SK-N-SH (cell line): ENCODE data around the gene RUVBL2. TPM values are rescaled to one million over a fixed set of nuclear protein-coding genes. Genes with fewer than 3 reads are reported as not detected.
A peak's percentile ranks its signal among the peaks of the same experiment; 100 is the strongest.

Experiments used
- CTCF ChIA-PET: fragments of 300-600, 350-600 bp; formaldehyde crosslinking; extraction: SDS; loops from one replicate; lab custom pipeline; 2021; lab: Yijun Ruan, JAX
- POLR2A ChIA-PET: fragments of 350-600 bp; sonication (Branson Sonifier 250); formaldehyde crosslinking; extraction: SDS; loops from one replicate; lab custom pipeline; 2020; ENCODE audit warnings: antibody characterized with exemption, inconsistent platforms; lab: Yijun Ruan, JAX
- DNase-seq: peaks from one replicate; pipeline ENCODE4 v3.0.0; 2012
- H2AFZ ChIP-seq: fragments of 200-600 bp; sonication (generic); 2 replicates; pipeline ENCODE4 v1.8.1; 2016; ENCODE audit warnings: antibody characterized with exemption, mild to moderate bottlenecking, low read depth
- H3F3A ChIP-seq: fragments of 200-600 bp; sonication (generic); replicated peaks from 2 replicates; pipeline ENCODE3; 2016; ENCODE audit warnings: antibody characterized with exemption, mild to moderate bottlenecking; ENCODE audit not compliant: insufficient read depth
- H3K27ac ChIP-seq, 2 experiments: fragments of 200-500 bp in 1 of 2; fragments of 200-600 bp in 1 of 2; sonication (Bioruptor generic) in 1 of 2; sonication (generic), shearing (Covaris generic) in 1 of 2; 2 replicates each; pipeline versions ENCODE4 v1.5.1 to v1.6.1; 2014 to 2016; ENCODE audit warnings: low read depth in 2 of 2, inconsistent platforms in 1 of 2, low read length in 1 of 2, mild to moderate bottlenecking in 1 of 2, mixed read lengths in 1 of 2
- H3K27me3 ChIP-seq: fragments of 200-600 bp; sonication (generic), shearing (Covaris generic); 2 replicates; pipeline ENCODE4 v1.6.1; 2016; ENCODE audit warnings: mixed run types; ENCODE audit not compliant: insufficient read depth
- H3K36me3 ChIP-seq, 2 experiments: fragments of 200-500 bp in 1 of 2; fragments of 200-600 bp in 1 of 2; sonication (Bioruptor generic) in 1 of 2; sonication (generic) in 1 of 2; replicated peaks in 1 of 2; 2 replicates each; pipeline versions ENCODE3 to v1.5.1; 2014 to 2016; ENCODE audit warnings: low read length in 1 of 2, mild to moderate bottlenecking in 1 of 2; ENCODE audit not compliant: insufficient read depth in 2 of 2, control insufficient read depth in 1 of 2
- H3K4me1 ChIP-seq, 2 experiments: fragments of 200-500 bp in 1 of 2; fragments of 200-600 bp in 1 of 2; sonication (Bioruptor generic) in 1 of 2; sonication (generic), shearing (Covaris generic) in 1 of 2; 2 replicates each; pipeline versions ENCODE4 v1.5.1 to v1.6.1; 2014 to 2016; ENCODE audit warnings: low read depth in 1 of 2, low read length in 1 of 2, mixed run types in 1 of 2; ENCODE audit not compliant: insufficient read depth in 2 of 2, control insufficient read depth in 1 of 2
- H3K4me2 ChIP-seq: fragments of 200-600 bp; sonication (generic), shearing (Covaris generic); 2 replicates; pipeline ENCODE4 v1.6.1; 2017; ENCODE audit warnings: mixed run types
- H3K4me3 ChIP-seq, 2 experiments: fragments of 200-500 bp in 1 of 2; fragments of 200-600 bp in 1 of 2; sonication (Bioruptor generic) in 1 of 2; sonication (generic), shearing (Covaris generic) in 1 of 2; 2 replicates each; pipeline versions ENCODE4 v1.5.1 to v1.8.1; 2014 to 2016; ENCODE audit warnings: low read depth in 2 of 2, inconsistent platforms in 1 of 2, low read length in 1 of 2, mild to moderate bottlenecking in 1 of 2, mixed read lengths in 1 of 2, moderate library complexity in 1 of 2
- H3K79me2 ChIP-seq: fragments of 200-600 bp; sonication (generic); 2 replicates; pipeline ENCODE4 v1.8.1; 2017; ENCODE audit warnings: mild to moderate bottlenecking; ENCODE audit not compliant: insufficient read depth
- H3K9ac ChIP-seq: fragments of 200-600 bp; sonication (generic); 2 replicates; pipeline ENCODE4 v1.6.1; 2017; ENCODE audit warnings: mixed run types
- H3K9me2 ChIP-seq: fragments of 200-600 bp; sonication (generic); 2 replicates; pipeline ENCODE4 v1.6.1; 2017; ENCODE audit warnings: mixed run types
- H3K9me3 ChIP-seq: fragments of 200-600 bp; sonication (generic); 2 replicates; pipeline ENCODE4 v1.6.1; 2017; ENCODE audit warnings: mixed run types, mild to moderate bottlenecking, moderate library complexity
- H4K20me1 ChIP-seq: fragments of 200-600 bp; sonication (generic); 2 replicates; pipeline ENCODE4 v1.6.1; 2017; ENCODE audit warnings: mild to moderate bottlenecking, mixed run types; ENCODE audit not compliant: insufficient read depth
- FOSL2 ChIP-seq: IDR thresholded peaks from 2 replicates; pipeline ENCODE4 v1.4.0; 2012; ENCODE audit warnings: low read depth, mild to moderate bottlenecking, moderate library complexity, borderline replicate concordance
- GABPA ChIP-seq: IDR thresholded peaks from 2 replicates; pipeline ENCODE4 v1.4.0; 2012; ENCODE audit warnings: low read depth, mild to moderate bottlenecking
- GATA2 ChIP-seq: sonication (generic); formaldehyde crosslinking; IDR thresholded peaks from 2 replicates; pipeline ENCODE4 v1.5.0; 2020; ENCODE audit warnings: mild to moderate bottlenecking, missing genetic modification reagents
- NFIC ChIP-seq: IDR thresholded peaks from 2 replicates; pipeline ENCODE4 v1.4.0; 2012; ENCODE audit warnings: borderline replicate concordance
- POLR2AphosphoS5 ChIP-seq: IDR thresholded peaks from 2 replicates; pipeline ENCODE4 v1.6.1; 2012; ENCODE audit warnings: low read depth, low read length
- RXRA ChIP-seq: IDR thresholded peaks from 2 replicates; pipeline ENCODE4 v1.4.0; 2012; ENCODE audit warnings: low read depth, mild to moderate bottlenecking, borderline replicate concordance
- SIN3A ChIP-seq: IDR thresholded peaks from 2 replicates; pipeline ENCODE4 v1.6.1; 2012; ENCODE audit warnings: low read depth, mild to moderate bottlenecking, low read length, moderate library complexity, borderline replicate concordance
- SMC3 ChIP-seq: IDR thresholded peaks from 2 replicates; pipeline ENCODE4 v1.6.1; 2012; ENCODE audit warnings: low read depth, low read length, improper control_type of control experiment
- TCF12 ChIP-seq: IDR thresholded peaks from 2 replicates; pipeline ENCODE4 v1.4.0; 2012
- WGBS: methylation state at CpG from one replicate; pipeline ENCODE4 v1.1.6; 2017; ENCODE audit warnings: low lambda C conversion rate; 5-methylcytosine and 5-hydroxymethylcytosine counted together
- polyA plus RNA-seq, 3 experiments: library from polyadenylated mRNA; depleted of rRNA; stranded (reverse); fragments of >200 nt; gene quantifications; 2 replicates each; pipeline ENCODE4 v1.2.3, GENCODE V29; 2012
- TF ChIP-seq, protein P1 (sequence below): fragments of 150-350 bp; IDR thresholded peaks from 2 replicates; pipeline ENCODE4 v1.6.1; 2017; ENCODE audit warnings: antibody characterized with exemption, low read length, low read depth, borderline replicate concordance
- TF ChIP-seq, protein P2 (sequence below): IDR thresholded peaks from 2 replicates; pipeline ENCODE4 v1.4.0; 2012; ENCODE audit warnings: low read depth
- TF ChIP-seq, protein P3 (sequence below): IDR thresholded peaks from 2 replicates; pipeline ENCODE4 v1.4.0; 2012; ENCODE audit warnings: low read depth, borderline replicate concordance

RUVBL2 gene
- polyA plus RNA-seq, 1 of the 3 experiments (the other 2 are of a cell fraction), result 459 TPM

DNA sequence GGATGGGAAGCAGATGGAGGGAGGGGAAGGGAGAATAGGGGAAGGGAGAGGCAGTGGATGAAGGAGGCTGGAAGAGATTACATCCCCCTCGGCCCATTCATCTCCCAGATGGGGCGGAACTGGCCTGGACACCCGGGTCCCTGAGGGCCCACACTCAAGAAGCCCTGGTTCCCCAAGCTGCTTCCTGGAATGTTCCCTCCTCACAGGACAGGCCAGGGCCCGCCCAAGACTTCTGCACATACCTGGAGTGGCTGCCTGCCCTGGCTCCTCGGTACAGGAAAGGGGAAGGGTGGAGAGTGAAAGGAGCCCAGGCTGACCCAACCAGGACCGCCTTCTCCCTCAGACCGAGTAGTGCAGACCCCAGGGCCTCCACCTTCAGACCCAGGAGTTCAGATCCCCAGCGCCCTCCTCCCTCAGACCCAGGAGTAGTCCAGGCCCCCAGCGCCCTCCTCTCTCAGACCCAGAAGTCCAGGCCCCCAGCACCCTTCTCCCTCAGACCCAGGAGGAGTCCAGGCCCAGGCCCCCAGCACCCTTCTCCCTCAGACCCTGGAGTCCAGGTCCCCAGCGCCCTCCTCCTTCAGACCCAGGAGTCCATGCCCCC is 70.4 kb downstream of the RUVBL2 start:
- Histone ChIP-seq H3K27ac (no peak overlapping the region), H4K20me1 (no peaks in the 10 kb centered on the region), H3K4me3 (peak overlapping the region; percentile 16 to 30; a peak in 3 of 4 replicates), H3K9me2 (no peaks in the 10 kb centered on the region), H3K27me3 (no peaks in the 10 kb centered on the region), H3K4me1 (peaks cover 0 to 8% of the 10 kb centered on the region in 2 experiments; a peak in 2 of 4 replicates), H3K9me3 (no peaks in the 10 kb centered on the region), H3K9ac (no peak overlapping the region; the same call in 1 of the 2 replicates), H3K79me2 (peaks cover 38% of the 10 kb centered on the region; the same call in 1 of the 2 replicates), H3F3A (peaks cover 7% of the 10 kb centered on the region), H2AFZ (no peak overlapping the region), H3K36me3 (no peaks in the 10 kb centered on the region), H3K4me2 (peak overlapping the region; percentile 70; the same call in 1 of the 2 replicates)
- TF ChIP-seq GABPA, result no peak
- TF ChIP-seq, protein P1, sequence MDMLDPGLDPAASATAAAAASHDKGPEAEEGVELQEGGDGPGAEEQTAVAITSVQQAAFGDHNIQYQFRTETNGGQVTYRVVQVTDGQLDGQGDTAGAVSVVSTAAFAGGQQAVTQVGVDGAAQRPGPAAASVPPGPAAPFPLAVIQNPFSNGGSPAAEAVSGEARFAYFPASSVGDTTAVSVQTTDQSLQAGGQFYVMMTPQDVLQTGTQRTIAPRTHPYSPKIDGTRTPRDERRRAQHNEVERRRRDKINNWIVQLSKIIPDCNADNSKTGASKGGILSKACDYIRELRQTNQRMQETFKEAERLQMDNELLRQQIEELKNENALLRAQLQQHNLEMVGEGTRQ, result no peak
- no peak for TF ChIP-seq POLR2AphosphoS5
- no peak for TF ChIP-seq NFIC
- no peak for TF ChIP-seq RXRA
- TF ChIP-seq FOSL2, result no peak
- no peak for TF ChIP-seq SIN3A
- TF ChIP-seq, protein P2, sequence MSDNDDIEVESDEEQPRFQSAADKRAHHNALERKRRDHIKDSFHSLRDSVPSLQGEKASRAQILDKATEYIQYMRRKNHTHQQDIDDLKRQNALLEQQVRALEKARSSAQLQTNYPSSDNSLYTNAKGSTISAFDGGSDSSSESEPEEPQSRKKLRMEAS, result no peak
- TF ChIP-seq, protein P3, sequence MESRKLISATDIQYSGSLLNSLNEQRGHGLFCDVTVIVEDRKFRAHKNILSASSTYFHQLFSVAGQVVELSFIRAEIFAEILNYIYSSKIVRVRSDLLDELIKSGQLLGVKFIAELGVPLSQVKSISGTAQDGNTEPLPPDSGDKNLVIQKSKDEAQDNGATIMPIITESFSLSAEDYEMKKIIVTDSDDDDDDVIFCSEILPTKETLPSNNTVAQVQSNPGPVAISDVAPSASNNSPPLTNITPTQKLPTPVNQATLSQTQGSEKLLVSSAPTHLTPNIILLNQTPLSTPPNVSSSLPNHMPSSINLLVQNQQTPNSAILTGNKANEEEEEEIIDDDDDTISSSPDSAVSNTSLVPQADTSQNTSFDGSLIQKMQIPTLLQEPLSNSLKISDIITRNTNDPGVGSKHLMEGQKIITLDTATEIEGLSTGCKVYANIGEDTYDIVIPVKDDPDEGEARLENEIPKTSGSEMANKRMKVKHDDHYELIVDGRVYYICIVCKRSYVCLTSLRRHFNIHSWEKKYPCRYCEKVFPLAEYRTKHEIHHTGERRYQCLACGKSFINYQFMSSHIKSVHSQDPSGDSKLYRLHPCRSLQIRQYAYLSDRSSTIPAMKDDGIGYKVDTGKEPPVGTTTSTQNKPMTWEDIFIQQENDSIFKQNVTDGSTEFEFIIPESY, result no peak
- TF ChIP-seq TCF12, result no peak
- no peak for TF ChIP-seq SMC3
- TF ChIP-seq GATA2 (CRISPR knock-in tag), result no peak
- ChIA-PET CTCF (interaction anchor here (0.6 to 1.6 kb wide), 2 partner anchors 10 to 146 kb away, joined by 3 to 6 read pairs; no protein-coding TSS in a partner anchor), POLR2A (no interaction called here)
- 52% methylated on average over 8 of the region's 10 CpGs for WGBS
- peak; percentile 24 for DNase-seq
